Lower leg skin (tissue), 3 donors: Measurements from ENCODE around the gene MAN1A1.

Experiments
- CTCF ChIP-seq, 3 donors: fragments of 450-650 bp; IDR thresholded peaks; one replicate each; pipeline ENCODE4 v1.5.1; 2016; ENCODE audit warnings: antibody characterized with exemption in 3 of 3, mild to moderate bottlenecking in 3 of 3, moderate library complexity in 2 of 3
- POLR2A ChIP-seq, 2 donors: fragments of 450-650 bp; IDR thresholded peaks; one replicate each; pipeline ENCODE4 v1.6.1; 2016 to 2017; ENCODE audit warnings: antibody characterized with exemption in 2 of 2, mild to moderate bottlenecking in 1 of 2, moderate library complexity in 1 of 2

- no peak for TF ChIP-seq CTCF (IDR thresholded peaks at IDR 0.05)
- TF ChIP-seq POLR2A (IDR thresholded peaks at IDR 0.05), result no peak
Observed at GRCh38 chr6:119350952-119351372, 1.4 kb upstream of the MAN1A1 start.
